CD4-positive, alpha-beta T cell treated with Interleukin-1 beta for 1 hour (primary cell): ENCODE measurements around the gene STIM2.
A peak's percentile ranks its signal among the peaks of the same experiment; 100 is the strongest.
"Not testable (repeated sequence)": the region's sequence is repeated elsewhere in the genome, so short reads cannot be mapped to it uniquely, and the experiment has no call there.

Experiments
- DNase-seq, 2 donors: peaks; one replicate each; pipeline ENCODE4 v3.0.0-alpha.2; 2020 to 2022

Gene STIM2

DNA sequence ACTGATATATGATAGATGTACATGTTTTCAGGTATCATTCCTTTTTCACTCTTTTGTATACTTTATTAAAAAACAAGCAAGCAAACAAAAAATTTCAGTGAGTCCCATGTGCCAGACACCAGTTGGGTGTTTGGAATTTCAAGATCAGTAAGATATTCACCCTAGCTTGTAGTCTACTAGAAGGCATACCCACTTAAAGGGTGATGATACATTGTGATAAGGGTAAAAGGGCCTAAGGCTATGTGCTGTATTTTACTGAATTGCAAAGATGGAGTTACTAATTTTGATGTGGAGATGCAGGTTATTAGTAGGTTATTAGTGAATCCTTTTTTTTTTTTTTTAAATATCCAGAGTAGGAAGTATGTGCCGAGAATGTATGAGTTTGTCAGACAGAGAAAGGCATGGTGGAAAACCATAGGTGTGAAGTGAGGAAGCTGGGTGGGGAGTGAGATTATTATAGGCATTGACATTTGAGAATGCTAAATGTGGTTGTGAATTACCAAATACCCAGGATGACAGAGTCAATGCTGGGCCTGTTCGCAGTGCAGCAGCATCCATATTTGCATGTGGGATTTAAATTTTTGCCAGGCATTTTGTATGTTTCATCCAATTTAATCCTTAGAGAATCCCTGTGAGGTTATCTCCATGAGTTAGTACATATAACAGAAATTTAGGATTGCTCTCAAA, 10.1 kb downstream of the STIM2 start:
- no peak for DNase-seq

GRCh38 chr4:26871611-26872010, 11.0 kb downstream of the STIM2 start:
- DNase-seq: no peak

- peak; percentile 85 to 87 for DNase-seq
These were observed 12.9 kb downstream of the STIM2 start for GRCh38 chr4:26873391-26874026.

DNA sequence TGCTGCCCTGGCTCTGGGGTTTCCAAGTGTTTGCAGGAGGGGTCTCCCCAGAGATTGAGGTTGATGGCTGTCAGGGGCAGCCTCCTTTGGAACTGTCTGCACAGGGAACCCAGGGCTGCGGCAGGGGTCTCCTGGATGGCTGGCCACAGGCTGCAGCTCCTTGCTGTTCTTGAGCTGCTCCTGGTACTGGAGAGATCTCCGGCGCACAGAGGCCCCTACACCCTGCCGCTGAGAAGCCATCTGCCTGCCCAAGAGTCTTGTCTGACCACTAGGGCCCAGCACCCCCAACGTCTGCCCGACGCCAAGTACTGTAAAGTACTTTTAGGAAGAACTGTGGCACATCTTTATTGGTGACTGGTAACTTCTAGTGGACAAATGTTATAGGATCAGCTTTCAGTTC, 13.5 kb downstream of the STIM2 start:
- DNase-seq: no peak

- DNase-seq: peak in 1 of 2 donors; percentile 25
These were observed 16.8 kb downstream of the STIM2 start for GRCh38 chr4:26877406-26877805.

GRCh38 chr4:26877961-26878360, 17.3 kb downstream of the STIM2 start:
- DNase-seq: peak in 1 of 2 donors; percentile 38

DNA sequence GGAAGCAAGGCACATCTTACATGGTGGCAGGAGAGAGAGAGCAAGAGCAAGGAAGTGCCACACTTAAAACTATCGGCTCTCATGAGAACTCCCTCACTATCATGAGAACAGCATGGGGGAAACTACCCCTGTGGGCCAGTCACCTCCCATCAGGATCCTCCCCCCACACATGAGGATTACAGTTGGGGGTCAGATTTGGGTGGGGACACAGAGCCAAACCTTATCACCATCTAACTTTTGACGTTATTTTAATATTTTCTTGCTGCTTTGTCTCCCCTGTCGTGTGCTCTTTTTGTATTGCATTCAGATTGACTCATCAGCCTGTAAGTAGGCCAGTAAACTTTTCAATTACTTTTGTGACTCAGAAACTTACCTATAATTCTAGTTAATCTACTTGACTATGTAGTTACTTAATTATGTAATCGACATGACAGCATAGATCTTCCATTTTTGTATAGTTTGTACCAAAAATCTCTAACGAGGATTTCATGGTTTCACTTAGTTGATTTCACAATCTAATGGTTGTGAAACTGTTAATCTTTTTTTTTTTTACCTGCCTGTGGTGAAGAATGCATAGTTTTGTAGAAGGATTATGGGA, 18.3 kb downstream of the STIM2 start:
- DNase-seq: peak in 1 of 2 donors; percentile 57

DNA sequence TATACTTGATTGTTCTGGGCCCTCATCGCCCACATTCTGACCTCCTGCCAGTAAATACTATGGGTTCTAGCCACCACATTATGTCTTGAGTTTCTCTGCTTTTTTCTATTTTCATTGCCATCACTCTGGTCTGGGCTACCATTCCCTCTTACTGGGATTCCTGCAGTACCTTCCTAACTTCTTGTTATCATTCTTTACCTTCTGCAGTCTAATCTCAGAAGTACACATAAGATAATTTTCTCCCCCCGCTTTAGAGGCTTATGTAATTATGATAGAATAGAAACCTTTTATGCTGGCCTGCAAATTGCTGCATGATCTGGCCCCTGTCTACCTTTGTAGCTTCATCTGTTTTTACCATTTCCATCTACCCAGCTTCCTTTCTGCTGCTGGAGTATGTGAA, 19.2 kb downstream of the STIM2 start:
- peak in 1 of 2 donors; percentile 21 for DNase-seq

DNA sequence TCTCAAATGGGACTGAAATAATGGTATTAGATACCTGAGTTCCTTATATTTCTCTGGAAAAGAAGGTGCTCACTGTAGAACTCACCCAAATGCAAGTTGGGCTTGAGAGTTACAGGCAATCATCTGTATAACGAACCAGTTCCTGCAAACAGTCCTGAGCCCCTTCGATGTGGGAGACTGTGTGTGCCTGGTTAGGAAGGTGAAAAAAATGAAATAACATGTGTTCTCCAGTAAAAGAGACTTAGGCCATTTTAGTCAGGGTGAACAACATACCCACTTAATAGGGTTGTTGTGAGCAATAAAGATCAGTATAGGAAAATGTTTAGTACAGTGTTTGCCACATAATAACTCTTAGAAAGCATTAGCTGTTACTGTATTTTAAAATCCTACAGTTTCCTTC, 23.4 kb downstream of the STIM2 start:
- peak in 1 of 2 donors; percentile 28 for DNase-seq

GRCh38 chr4:26884486-26884988, 23.9 kb downstream of the STIM2 start:
- DNase-seq: peak in 1 of 2 donors; percentile 71

DNA sequence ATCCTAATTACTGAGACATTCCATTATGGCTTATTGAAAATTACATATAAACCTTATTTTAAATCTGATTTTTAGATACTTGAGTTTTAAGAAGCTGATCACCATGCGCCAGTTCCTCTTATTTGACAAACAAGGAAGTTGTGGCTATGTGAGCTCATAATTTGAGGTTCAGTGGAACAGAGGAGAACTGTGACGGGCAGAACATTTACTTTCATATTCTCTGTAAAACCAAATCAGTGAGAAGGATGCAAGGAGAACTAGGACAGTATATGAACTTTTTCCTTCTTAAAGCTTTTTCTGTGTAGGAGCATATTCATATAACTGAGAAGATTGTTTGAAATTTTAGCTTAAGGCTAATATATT, 25.3 kb downstream of the STIM2 start:
- DNase-seq: peak; percentile 67 to 83

DNA sequence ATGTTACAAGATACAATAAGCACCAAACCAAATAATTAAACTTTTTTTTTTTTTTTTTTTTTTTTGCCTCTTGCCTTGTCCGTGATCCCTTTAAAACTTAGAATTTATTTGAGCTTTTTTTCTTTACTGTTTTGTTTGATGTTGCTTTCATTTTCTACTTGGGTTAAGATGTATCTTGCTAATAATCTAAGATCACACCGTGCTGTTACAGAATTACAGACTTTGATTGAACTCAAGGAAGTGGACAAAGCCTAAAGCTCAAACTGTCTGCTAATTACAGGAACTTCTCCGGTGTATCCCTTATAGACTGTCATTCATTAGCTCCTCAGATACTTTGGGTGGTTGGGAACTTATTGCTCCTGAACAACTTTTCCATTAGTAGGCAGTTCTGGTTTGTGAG, 26.5 kb downstream of the STIM2 start:
- DNase-seq: peak in 1 of 2 donors; percentile 55

GRCh38 chr4:26887809-26888208, 27.2 kb downstream of the STIM2 start:
- DNase-seq: no peak

DNA sequence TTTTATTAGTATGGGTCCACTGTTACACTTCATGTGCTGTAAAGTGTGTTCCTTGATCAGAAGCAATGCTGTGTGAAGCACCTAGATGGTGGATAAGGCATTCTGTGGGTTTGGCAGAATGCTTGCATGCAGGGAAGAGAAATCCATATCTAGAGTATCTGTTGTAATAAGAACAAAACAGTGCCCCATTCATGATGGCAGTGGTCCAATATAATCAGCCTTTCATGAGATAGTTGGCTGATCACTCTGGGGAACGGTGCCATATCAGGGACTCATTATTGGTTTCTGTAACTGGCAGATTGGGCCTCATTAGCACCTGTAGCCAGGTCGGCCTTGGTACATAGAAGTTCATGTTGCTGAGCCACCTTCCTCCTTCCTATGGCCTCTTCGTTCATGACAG, 28.7 kb downstream of the STIM2 start:
- no peak for DNase-seq

- DNase-seq: no peak
These were observed 30.4 kb downstream of the STIM2 start for GRCh38 chr4:26891054-26891453.

GRCh38 chr4:26891867-26892266, 31.2 kb downstream of the STIM2 start:
- DNase-seq: no peak

GRCh38 chr4:26892480-26893150, 32.0 kb downstream of the STIM2 start:
- no peak for DNase-seq

- DNase-seq: no peak
These were observed 32.9 kb downstream of the STIM2 start for GRCh38 chr4:26893491-26893890.

- not testable (repeated sequence) for DNase-seq
These were observed 34.2 kb downstream of the STIM2 start for GRCh38 chr4:26894881-26895280.

GRCh38 chr4:26896636-26897035, 36.0 kb downstream of the STIM2 start:
- DNase-seq: no peak

DNA sequence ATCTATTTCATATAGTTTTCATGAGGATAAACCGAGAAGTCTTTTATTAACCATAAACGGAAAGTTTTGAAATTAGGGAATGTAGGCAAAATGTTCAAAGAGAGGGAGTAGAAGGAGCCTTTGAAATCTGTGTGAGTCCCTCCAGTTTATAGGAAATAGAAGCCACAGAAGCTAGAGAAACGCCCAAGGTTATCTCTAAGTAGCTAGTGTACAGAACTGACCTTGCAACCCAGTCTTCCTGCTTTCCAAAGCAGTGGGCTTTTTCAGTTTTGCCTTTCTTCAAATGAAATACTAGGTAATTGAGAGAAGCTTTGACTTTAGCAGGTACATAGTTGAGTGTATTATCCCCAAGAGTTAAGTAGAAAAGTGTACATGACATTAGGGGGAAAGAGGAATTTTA, 39.4 kb downstream of the STIM2 start:
- DNase-seq: no peak

DNA sequence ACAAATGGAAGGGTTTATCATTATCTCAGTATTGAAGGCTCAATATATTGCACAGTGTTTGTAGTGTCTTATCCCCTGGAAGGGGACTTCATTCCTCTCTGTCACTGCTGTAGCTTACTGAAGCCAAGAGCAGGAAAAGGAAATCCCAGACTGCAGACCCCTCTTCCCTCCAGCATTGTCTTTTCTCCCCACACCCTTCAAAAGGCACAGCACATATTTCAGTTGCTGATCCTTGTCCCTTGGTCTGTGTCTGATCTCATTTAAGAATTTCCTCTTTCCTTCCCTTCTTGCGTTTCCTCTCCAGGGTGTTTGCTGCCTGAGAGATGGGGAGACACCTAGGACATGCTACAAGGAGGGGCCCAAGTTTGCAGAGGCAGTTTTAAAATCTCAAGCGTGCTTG, 40.1 kb downstream of the STIM2 start:
- DNase-seq: no peak

DNA sequence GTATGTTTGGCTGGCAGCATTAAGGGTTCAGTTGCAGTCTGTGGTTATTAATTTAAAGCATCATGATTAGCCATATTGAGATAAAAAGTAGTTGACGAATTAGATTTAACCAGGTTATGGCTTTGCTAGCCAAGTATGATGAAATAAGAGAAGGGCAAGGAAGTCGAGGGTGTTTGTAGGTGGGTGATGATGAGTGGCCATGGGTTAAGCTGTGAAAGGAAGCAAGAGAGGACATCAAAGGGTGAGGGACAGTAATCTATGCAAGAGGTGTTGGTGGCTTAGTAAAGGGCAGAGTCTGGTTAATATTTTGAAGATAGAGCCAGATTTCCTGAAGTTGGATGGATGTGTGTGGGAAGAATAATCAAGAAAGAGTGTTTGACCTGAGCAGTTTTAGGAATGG, 44.5 kb downstream of the STIM2 start:
- DNase-seq: no peak
